Neural cell (in vitro differentiated cells): ENCODE measurements around the gene MROH2A. TPM values are rescaled to one million over a fixed set of nuclear protein-coding genes. Genes with fewer than 3 reads are reported as not detected.

Experiments
- H2AFZ ChIP-seq: fragments of 200-600, 300-800 bp; sonication (generic), shearing (Covaris generic); 2 replicates; pipeline ENCODE4 v1.6.0; 2014; ENCODE audit warnings: low read depth, mild to moderate bottlenecking, antibody characterized with exemption, low read length, moderate library complexity
- H3F3A ChIP-seq: fragments of 200-600 bp; shearing (Covaris generic); 2 replicates; pipeline ENCODE4 v1.6.1; 2016; ENCODE audit warnings: mild to moderate bottlenecking, moderate library complexity, mixed read lengths, antibody characterized with exemption, low read length; ENCODE audit not compliant: insufficient read depth, poor library complexity, severe bottlenecking
- H3K27ac ChIP-seq: fragments of 200-600, 300-800 bp; sonication (generic), shearing (Covaris generic); 2 replicates; pipeline ENCODE4 v1.5.1; 2014; ENCODE audit warnings: mild to moderate bottlenecking, low read length, moderate library complexity
- H3K27me3 ChIP-seq: fragments of 300-800, 200-600 bp; sonication (generic), shearing (Covaris generic); 2 replicates; pipeline ENCODE4 v1.6.0; 2014; ENCODE audit warnings: mild to moderate bottlenecking, low read depth, low read length, moderate library complexity; ENCODE audit not compliant: insufficient read depth
- H3K36me3 ChIP-seq: fragments of 300-800, 200-600 bp; sonication (generic), shearing (Covaris generic); 2 replicates; pipeline ENCODE4 v1.5.1; 2014; ENCODE audit warnings: mild to moderate bottlenecking, antibody characterized with exemption, low read length, moderate library complexity; ENCODE audit not compliant: insufficient read depth
- H3K4me2 ChIP-seq: fragments of 300-800, 200-600 bp; sonication (generic), shearing (Covaris generic); 2 replicates; pipeline ENCODE4 v1.6.0; 2014; ENCODE audit warnings: mild to moderate bottlenecking, low read length
- H3K4me3 ChIP-seq: fragments of 300-800, 200-600 bp; sonication (generic), shearing (Covaris generic); 2 replicates; pipeline ENCODE4 v1.5.1; 2014; ENCODE audit warnings: mild to moderate bottlenecking, low read length, moderate library complexity
- H3K79me2 ChIP-seq: fragments of 200-600 bp; shearing (Covaris generic); replicated peaks from 2 replicates; pipeline ENCODE4 v1.6.0; 2014; ENCODE audit warnings: mild to moderate bottlenecking, low read length, moderate library complexity; ENCODE audit not compliant: insufficient read depth
- H3K9ac ChIP-seq: fragments of 300-800, 200-600 bp; sonication (generic), shearing (Covaris generic); 2 replicates; pipeline ENCODE4 v1.6.1; 2016; ENCODE audit warnings: mild to moderate bottlenecking, low read length, mixed read lengths
- H3K9me2 ChIP-seq: fragments of 200-600 bp; shearing (Covaris generic); 2 replicates; pipeline ENCODE4 v1.6.1; 2016; ENCODE audit warnings: mild to moderate bottlenecking, low read length, mixed read lengths; ENCODE audit not compliant: insufficient read depth
- H3K9me3 ChIP-seq: fragments of 200-600, 300-800 bp; sonication (generic), shearing (Covaris generic); 2 replicates; pipeline ENCODE4 v1.6.1; 2016; ENCODE audit warnings: mild to moderate bottlenecking, mixed run types, low read length, moderate library complexity, mixed read lengths
- H4K20me1 ChIP-seq: fragments of 200-600 bp; shearing (Covaris generic); 2 replicates; pipeline ENCODE4 v1.6.1; 2016; ENCODE audit warnings: mild to moderate bottlenecking, mixed run types; ENCODE audit not compliant: insufficient read depth
- CTCF ChIP-seq: fragments of 450-650 bp; IDR thresholded peaks from 2 replicates; pipeline ENCODE4 v1.5.1; 2014; ENCODE audit warnings: antibody characterized with exemption, mild to moderate bottlenecking, moderate library complexity; ENCODE audit not compliant: poor library complexity, severe bottlenecking
- EP300 ChIP-seq: fragments of 450-650 bp; conservative IDR thresholded peaks from 2 replicates; pipeline ENCODE4 v1.6.1; 2014; ENCODE audit warnings: antibody characterized with exemption, mild to moderate bottlenecking, moderate library complexity; ENCODE audit not compliant: poor library complexity, severe bottlenecking
- EZH2 ChIP-seq: fragments of 200-600, 300-800 bp; shearing (Covaris generic), sonication (generic); IDR thresholded peaks from 2 replicates; pipeline ENCODE4 v1.6.1; 2014; ENCODE audit warnings: antibody characterized with exemption, low read length, borderline replicate concordance, mild to moderate bottlenecking; ENCODE audit not compliant: insufficient read depth, poor library complexity, severe bottlenecking
- MXI1 ChIP-seq: fragments of 450-650 bp; conservative IDR thresholded peaks from 2 replicates; pipeline ENCODE4 v1.6.1; 2014; ENCODE audit warnings: antibody characterized with exemption, mild to moderate bottlenecking; ENCODE audit not compliant: poor library complexity, severe bottlenecking
- POLR2AphosphoS5 ChIP-seq: IDR thresholded peaks from 2 replicates; pipeline ENCODE4 v1.6.1; 2012
- RAD21 ChIP-seq: fragments of 450-650 bp; conservative IDR thresholded peaks from 2 replicates; pipeline ENCODE4 v1.6.1; 2014; ENCODE audit warnings: antibody characterized with exemption, mild to moderate bottlenecking, moderate library complexity
- REST ChIP-seq: IDR thresholded peaks from 2 replicates; pipeline ENCODE4 v1.6.1; 2012; ENCODE audit warnings: borderline replicate concordance
- SMC3 ChIP-seq: fragments of 450-650 bp; conservative IDR thresholded peaks from 2 replicates; pipeline ENCODE4 v1.6.1; 2014; ENCODE audit warnings: antibody characterized with exemption, mild to moderate bottlenecking, moderate library complexity; ENCODE audit not compliant: poor library complexity
- TAF1 ChIP-seq: IDR thresholded peaks from 2 replicates; pipeline ENCODE4 v1.6.1; 2012; ENCODE audit warnings: low read depth
- polyA plus RNA-seq: library from polyadenylated mRNA; depleted of rRNA; stranded (reverse); fragments of >200 nt; gene quantifications from 2 replicates; pipeline ENCODE4 v1.2.3, GENCODE V29; 2014

The MROH2A gene
- polyA plus RNA-seq, 1 donor from 2014 or later: not detected

GRCh38 chr2:233856184-233856583 lies 78.1 kb downstream of the MROH2A start:
- H3F3A ChIP-seq: no peaks in the 10 kb centered on the region
- TF ChIP-seq POLR2AphosphoS5 (no peak), RAD21 (no peak), EZH2 (no peak), REST (no peak), TAF1 (no peak), EP300 (no peak), SMC3 (no peak), CTCF (no peak), MXI1 (no peak)
- H3K4me2 ChIP-seq: no peak overlapping the region
- H3K79me2 ChIP-seq: peaks cover 29% of the 10 kb centered on the region
- H3K36me3 ChIP-seq: no peaks in the 10 kb centered on the region
- no peaks in the 10 kb centered on the region for H4K20me1 ChIP-seq
- H3K9me3 ChIP-seq: no peaks in the 10 kb centered on the region
- H3K9ac ChIP-seq: no peak overlapping the region
- H3K9me2 ChIP-seq: no peaks in the 10 kb centered on the region
- no peak overlapping the region for H3K4me3 ChIP-seq
- no peaks in the 10 kb centered on the region for H3K27me3 ChIP-seq
- no peak overlapping the region for H3K27ac ChIP-seq
- no peak overlapping the region for H2AFZ ChIP-seq

- H3K9me2 ChIP-seq: no peaks in the 10 kb centered on the region
- H2AFZ ChIP-seq: no peak overlapping the region
- no peaks in the 10 kb centered on the region for H4K20me1 ChIP-seq
- H3K4me2 ChIP-seq: no peak overlapping the region
- no peak overlapping the region for H3K27ac ChIP-seq
- no peaks in the 10 kb centered on the region for H3F3A ChIP-seq
- TF ChIP-seq EP300: no peak
- peak; percentile 22 for TF ChIP-seq RAD21
- no peak overlapping the region for H3K4me3 ChIP-seq
- peaks cover 16% of the 10 kb centered on the region for H3K79me2 ChIP-seq
- no peaks in the 10 kb centered on the region for H3K9me3 ChIP-seq
- no peak overlapping the region for H3K9ac ChIP-seq
- no peaks in the 10 kb centered on the region for H3K36me3 ChIP-seq
- H3K27me3 ChIP-seq: no peaks in the 10 kb centered on the region
Measured at GRCh38 chr2:233857511-233858141, 79.5 kb downstream of the MROH2A start.

GRCh38 chr2:233858331-233858730 lies 80.2 kb downstream of the MROH2A start:
- Histone ChIP-seq H3K36me3 (no peaks in the 10 kb centered on the region), H3K4me2 (no peak overlapping the region), H2AFZ (no peak overlapping the region), H4K20me1 (no peaks in the 10 kb centered on the region), H3K27me3 (no peaks in the 10 kb centered on the region), H3K9me3 (no peaks in the 10 kb centered on the region), H3K4me3 (no peak overlapping the region), H3K27ac (no peak overlapping the region), H3K79me2 (peaks cover 9% of the 10 kb centered on the region), H3F3A (no peaks in the 10 kb centered on the region), H3K9me2 (no peaks in the 10 kb centered on the region), H3K9ac (no peak overlapping the region)
- TF ChIP-seq EZH2: no peak
- no peak for TF ChIP-seq REST
- no peak for TF ChIP-seq RAD21
- TF ChIP-seq MXI1: no peak
- no peak for TF ChIP-seq SMC3
- TF ChIP-seq CTCF: no peak
- no peak for TF ChIP-seq TAF1
- no peak for TF ChIP-seq EP300
- no peak for TF ChIP-seq POLR2AphosphoS5
